SIG-M5 treated with dmso at 0.1 percent for 504 hours (cell line): ENCODE data around the gene RNF112.
A peak's percentile ranks its signal among the peaks of the same experiment; 100 is the strongest.

Source experiments
- DNase-seq: peaks from one replicate; lab custom pipeline; 2025; ENCODE audit not compliant: unreplicated experiment; lab: John Stamatoyannopoulos, UW

The RNF112 gene

GRCh38 chr17:19375732-19376131 lies 35.3 kb upstream of the RNF112 start:
- no peak for DNase-seq

- no peak for DNase-seq
Observed at GRCh38 chr17:19376811-19377210, 34.2 kb upstream of the RNF112 start.

GRCh38 chr17:19377602-19378415 lies 33.2 kb upstream of the RNF112 start:
- DNase-seq = peak; percentile 98

- DNase-seq = no peak
Observed at GRCh38 chr17:19378416-19379360, 32.3 kb upstream of the RNF112 start, which contains the start of gene MAPK7. Gene MAPK7, plus strand, starts transcription at chr17:19378498. Its CDS starts 403 bp downstream, at chr17:19378901.

GRCh38 chr17:19379361-19380065 lies 31.5 kb upstream of the RNF112 start:
- no peak for DNase-seq

- no peak for DNase-seq
Observed at GRCh38 chr17:19380481-19381301, 30.3 kb upstream of the RNF112 start.

GRCh38 chr17:19381361-19381740 lies 29.7 kb upstream of the RNF112 start:
- no peak for DNase-seq

GRCh38 chr17:19381741-19382444 lies 29.1 kb upstream of the RNF112 start:
- no peak for DNase-seq

- no peak for DNase-seq
Observed at GRCh38 chr17:19382531-19383444, 28.2 kb upstream of the RNF112 start.

GRCh38 chr17:19383681-19384470 lies 27.2 kb upstream of the RNF112 start:
- no peak for DNase-seq

- peak; percentile 64 for DNase-seq
Observed at GRCh38 chr17:19384723-19385391, 26.2 kb upstream of the RNF112 start.

GRCh38 chr17:19385521-19385983 lies 25.5 kb upstream of the RNF112 start:
- no peak for DNase-seq

- DNase-seq = peak; percentile 96
Observed at GRCh38 chr17:19386051-19386929, 24.7 kb upstream of the RNF112 start.

- DNase-seq = peak; percentile 79
Observed at GRCh38 chr17:19386974-19387920, 23.8 kb upstream of the RNF112 start, which contains the start of gene MFAP4. Gene MFAP4, minus strand, starts transcription at chr17:19387190. Its CDS starts 35 bp downstream, at chr17:19387155.

GRCh38 chr17:19387921-19388521 lies 23.0 kb upstream of the RNF112 start:
- DNase-seq = peak; percentile 34
